Chondrocyte (in vitro differentiated cells): Measurements from ENCODE around the gene CD200R1L. TPM values are rescaled to one million over a fixed set of nuclear protein-coding genes. Genes with fewer than 3 reads are reported as not detected.
"Not testable (repeated sequence)": the region's sequence is repeated elsewhere in the genome, so short reads cannot be mapped to it uniquely, and the experiment has no call there.

Experiments used
- DNase-seq: peaks from one replicate; pipeline ENCODE4 v3.0.0; 2021; ENCODE audit warnings: mixed read lengths, low spot score
- H3K27ac Mint-ChIP-seq: one replicate; pipeline ENCODE4 v1.8.0; 2021; ENCODE audit warnings: mild to moderate bottlenecking, moderate library complexity, mixed read lengths; ENCODE audit not compliant: unreplicated experiment
- H3K27me3 Mint-ChIP-seq: 2 replicates; pipeline ENCODE4 v1.8.0; 2021; ENCODE audit warnings: low read depth, mixed read lengths
- H3K36me3 Mint-ChIP-seq: 2 replicates; pipeline ENCODE4 v1.8.0; 2021; ENCODE audit warnings: low read depth, mixed read lengths
- H3K4me1 Mint-ChIP-seq: 2 replicates; pipeline ENCODE4 v1.8.0; 2021; ENCODE audit warnings: low read depth, mild to moderate bottlenecking, mixed read lengths
- H3K4me3 Mint-ChIP-seq: one replicate; pipeline ENCODE4 v1.8.0; 2021; ENCODE audit warnings: mild to moderate bottlenecking, moderate library complexity, mixed read lengths; ENCODE audit not compliant: unreplicated experiment
- H3K9me3 Mint-ChIP-seq: 2 replicates; pipeline ENCODE4 v1.8.0; 2021; ENCODE audit warnings: low read depth, mixed read lengths
- total RNA-seq: library from RNA; stranded (reverse); gene quantifications from 3 replicates; pipeline ENCODE4 v1.2.1, GENCODE V29; 2021
- TF ChIP-seq, protein P1 (sequence below): fragments of 200-600 bp; sonication (generic); IDR thresholded peaks from 2 replicates; pipeline ENCODE4 v1.5.0; 2021; ENCODE audit warnings: antibody characterized with exemption, mild to moderate bottlenecking, moderate library complexity

CD200R1L gene
- total RNA-seq, 1 donor from 2014 or later = not detected

GRCh38 chr3:112855883-112856282 is 9.2 kb upstream of the CD200R1L start:
- Mint-ChIP-seq H3K4me3 (no peak overlapping the region), H3K27ac (no peak overlapping the region), H3K4me1 (no peaks in the 10 kb centered on the region), H3K27me3 (peaks cover 3% of the 10 kb centered on the region), H3K36me3 (peaks cover 15% of the 10 kb centered on the region), H3K9me3 (peaks cover 56% of the 10 kb centered on the region)
- DNase-seq = no peak
- TF ChIP-seq, protein P1, sequence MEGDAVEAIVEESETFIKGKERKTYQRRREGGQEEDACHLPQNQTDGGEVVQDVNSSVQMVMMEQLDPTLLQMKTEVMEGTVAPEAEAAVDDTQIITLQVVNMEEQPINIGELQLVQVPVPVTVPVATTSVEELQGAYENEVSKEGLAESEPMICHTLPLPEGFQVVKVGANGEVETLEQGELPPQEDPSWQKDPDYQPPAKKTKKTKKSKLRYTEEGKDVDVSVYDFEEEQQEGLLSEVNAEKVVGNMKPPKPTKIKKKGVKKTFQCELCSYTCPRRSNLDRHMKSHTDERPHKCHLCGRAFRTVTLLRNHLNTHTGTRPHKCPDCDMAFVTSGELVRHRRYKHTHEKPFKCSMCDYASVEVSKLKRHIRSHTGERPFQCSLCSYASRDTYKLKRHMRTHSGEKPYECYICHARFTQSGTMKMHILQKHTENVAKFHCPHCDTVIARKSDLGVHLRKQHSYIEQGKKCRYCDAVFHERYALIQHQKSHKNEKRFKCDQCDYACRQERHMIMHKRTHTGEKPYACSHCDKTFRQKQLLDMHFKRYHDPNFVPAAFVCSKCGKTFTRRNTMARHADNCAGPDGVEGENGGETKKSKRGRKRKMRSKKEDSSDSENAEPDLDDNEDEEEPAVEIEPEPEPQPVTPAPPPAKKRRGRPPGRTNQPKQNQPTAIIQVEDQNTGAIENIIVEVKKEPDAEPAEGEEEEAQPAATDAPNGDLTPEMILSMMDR = no peak

DNA sequence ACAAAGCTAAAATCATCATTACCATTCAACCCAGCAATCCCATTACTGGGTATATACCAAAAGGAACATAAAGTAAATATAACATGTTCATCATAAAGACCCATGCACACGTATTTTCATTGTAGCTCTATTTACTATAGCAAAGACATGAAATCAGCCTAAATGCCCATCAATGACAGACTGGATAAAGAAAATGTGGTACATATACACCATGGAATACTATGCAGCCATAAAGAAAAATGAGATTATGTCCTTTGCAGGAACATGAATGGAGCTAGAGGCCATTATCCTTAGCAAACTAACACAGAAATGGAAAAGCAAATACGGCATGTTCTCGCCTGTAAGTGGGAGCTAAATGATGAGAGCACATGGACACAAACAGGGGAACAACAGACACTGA is 8.4 kb upstream of the CD200R1L start:
- DNase-seq, H3K4me3 Mint-ChIP-seq: not testable (repeated sequence)
- H3K9me3 Mint-ChIP-seq = peaks cover 64% of the 10 kb centered on the region

DNA sequence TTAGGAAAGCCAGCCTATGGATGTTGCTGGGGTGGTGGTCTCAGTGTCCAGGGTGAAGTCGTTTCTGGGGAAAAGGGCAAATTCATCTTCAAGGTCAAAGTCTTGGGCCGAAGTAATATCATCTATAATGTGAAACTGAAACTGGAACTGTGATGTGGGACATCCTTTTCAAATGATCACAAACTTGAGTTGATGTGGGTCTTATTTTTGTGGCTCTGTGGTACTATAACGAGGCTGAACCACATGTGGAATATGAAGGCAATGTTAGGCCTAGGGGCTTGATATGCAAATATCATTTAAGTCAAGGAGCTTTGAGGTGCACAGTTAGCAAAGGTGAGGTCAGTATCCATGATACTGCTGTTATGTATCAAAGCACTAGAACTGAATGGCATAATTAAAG is 1.5 kb upstream of the CD200R1L start:
- H3K4me3 Mint-ChIP-seq = no peak overlapping the region
- peaks cover 6% of the 10 kb centered on the region for H3K27me3 Mint-ChIP-seq
- H3K4me1 Mint-ChIP-seq = no peaks in the 10 kb centered on the region
- no peak overlapping the region for H3K27ac Mint-ChIP-seq
- TF ChIP-seq, protein P1 = no peak
- no peak for DNase-seq
- peaks cover 11% of the 10 kb centered on the region for H3K36me3 Mint-ChIP-seq
- H3K9me3 Mint-ChIP-seq = peaks cover 37% of the 10 kb centered on the region

More for the DNA sequence above, 8.4 kb upstream of the CD200R1L start:
- H3K36me3 Mint-ChIP-seq = peaks cover 17% of the 10 kb centered on the region
- H3K27ac Mint-ChIP-seq, H3K4me1 Mint-ChIP-seq, H3K27me3 Mint-ChIP-seq: not testable (repeated sequence)

DNA sequence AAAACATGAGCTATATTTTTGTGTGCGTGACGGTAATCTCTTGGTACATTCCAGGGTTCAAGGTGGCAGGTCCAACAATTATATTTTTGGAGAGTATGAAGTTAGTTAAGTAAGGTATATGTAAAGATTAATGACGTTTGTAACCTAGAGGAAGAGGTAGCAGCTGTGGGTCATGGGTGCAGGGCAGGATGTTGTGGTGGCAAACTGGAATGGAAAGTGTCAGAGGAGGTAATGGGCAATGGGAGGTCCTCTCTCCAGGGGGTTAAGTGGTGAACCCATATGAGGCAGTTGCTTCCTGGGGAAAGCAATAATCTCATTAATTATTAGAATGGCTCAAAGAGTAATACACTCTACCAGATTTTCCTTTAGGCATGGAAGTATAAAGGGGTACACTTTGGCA is 1.0 kb upstream of the CD200R1L start:
- TF ChIP-seq, protein P1 = no peak
- peaks cover 12% of the 10 kb centered on the region for H3K36me3 Mint-ChIP-seq
- peaks cover 6% of the 10 kb centered on the region for H3K27me3 Mint-ChIP-seq

GRCh38 chr3:112845772-112846171 is 892 bp downstream of the CD200R1L start:
- no peak overlapping the region for H3K27ac Mint-ChIP-seq
- peaks cover 3% of the 10 kb centered on the region for H3K36me3 Mint-ChIP-seq
- DNase-seq = no peak
- no peaks in the 10 kb centered on the region for H3K4me1 Mint-ChIP-seq
- no peak overlapping the region for H3K4me3 Mint-ChIP-seq
- H3K27me3 Mint-ChIP-seq = peaks cover 3% of the 10 kb centered on the region
- H3K9me3 Mint-ChIP-seq = peaks cover 21% of the 10 kb centered on the region
- TF ChIP-seq, protein P1 = no peak

More for the DNA sequence above, 1.0 kb upstream of the CD200R1L start:
- no peak overlapping the region for H3K4me3 Mint-ChIP-seq
- H3K9me3 Mint-ChIP-seq = peaks cover 39% of the 10 kb centered on the region
- no peaks in the 10 kb centered on the region for H3K4me1 Mint-ChIP-seq
- no peak overlapping the region for H3K27ac Mint-ChIP-seq
- no peak for DNase-seq

DNA sequence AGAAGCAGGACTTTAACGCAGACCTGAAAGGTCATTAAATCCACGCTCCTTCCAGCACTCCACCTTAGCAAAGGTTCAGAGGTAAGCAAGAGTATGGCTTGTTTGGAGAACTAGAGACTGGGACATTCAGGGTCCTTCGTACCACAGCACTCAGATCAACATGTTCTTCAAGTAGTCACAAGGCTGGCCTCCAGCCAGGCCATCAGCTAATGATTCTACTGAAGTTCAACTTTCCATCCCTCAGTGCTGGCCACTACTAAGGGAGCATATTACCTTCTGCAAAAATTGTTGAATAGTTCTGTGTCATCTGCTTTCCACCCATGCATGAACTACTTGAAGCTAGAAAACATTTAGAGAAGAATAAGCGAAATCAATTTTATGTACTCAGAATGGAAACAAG is 17.6 kb downstream of the CD200R1L start:
- Mint-ChIP-seq H3K4me3 (no peak overlapping the region), H3K27ac (no peak overlapping the region), H3K9me3 (no peaks in the 10 kb centered on the region), H3K27me3 (no peaks in the 10 kb centered on the region), H3K36me3 (no peaks in the 10 kb centered on the region), H3K4me1 (no peaks in the 10 kb centered on the region)
- TF ChIP-seq, protein P1 = no peak
- DNase-seq = no peak
